ENCODE measurements around the gene DDX51. TPM values are rescaled to one million over a fixed set of nuclear protein-coding genes. Genes with fewer than 3 reads are reported as not detected.

Gene DDX51
- total RNA-seq, 1 experiment from 2014 or later, result 38.1 TPM

- intact Hi-C loops (cut with micrococcal nuclease), result no loop called here
- H3K36me3 ChIP-seq (ENCODE audit: control insufficient read depth in 1 of 2, insufficient read depth in 2 of 2, low read length in 2 of 2), result peaks cover 0 to 4% of the 10 kb centered on the region in 2 experiments; a peak in 2 of 4 replicates
- BruUV-seq (replicated peaks), result no TSS peak
- no peak for DNase-seq (ENCODE audit: low read depth, low spot score)
- no peaks in the 10 kb centered on the region; the same call in 1 of the 2 replicates for H3K79me2 ChIP-seq (ENCODE audit: insufficient read depth, low read length)
- ChIA-PET RAD21 (ENCODE audit: low non-redundant PET in 1 of 2, low total read pairs in 2 of 2, uncharacterized antibody in 2 of 2, unreplicated experiment in 2 of 2) (no interaction called here), CTCF (no interaction called here), POLR2A (no interaction called here)
- ATAC-seq, result no peak
- H3K4me3 ChIP-seq (replicated peaks in 1 of 2; ENCODE audit: low read depth in 1 of 2, low read length in 2 of 2), result no peak overlapping the region
- H3K9me3 ChIP-seq (ENCODE audit: control insufficient read depth in 1 of 2, insufficient read depth in 1 of 2, low read depth in 1 of 2, low read length in 2 of 2), result no peaks in the 10 kb centered on the region
- no peak overlapping the region for H2AFZ ChIP-seq (ENCODE audit: low read depth, low read length, poor library complexity, severe bottlenecking)
- H3K4me2 ChIP-seq (ENCODE audit: low read length), result no peak overlapping the region
- no peak overlapping the region for H3K9ac ChIP-seq (ENCODE audit: low read length)
- no peaks in the 10 kb centered on the region for H3K4me1 ChIP-seq (ENCODE audit: control insufficient read depth in 1 of 2, insufficient read depth in 2 of 2, low read length in 2 of 2)
- no peaks in the 10 kb centered on the region for H3K27me3 ChIP-seq (ENCODE audit: insufficient read depth, low read length)
- no peaks in the 10 kb centered on the region for H4K20me1 ChIP-seq (ENCODE audit: insufficient read depth)
- TF ChIP-seq CBX3 (IDR thresholded peaks at IDR 0.05; ENCODE audit: low read depth) (0 out of 2 replicates have a peak, but pooled peaks have one; percentile 18), POLR2AphosphoS5 (IDR thresholded peaks at IDR 0.05; ENCODE audit: low read depth, low read length) (no peak)
- TF ChIP-seq, protein P1, sequence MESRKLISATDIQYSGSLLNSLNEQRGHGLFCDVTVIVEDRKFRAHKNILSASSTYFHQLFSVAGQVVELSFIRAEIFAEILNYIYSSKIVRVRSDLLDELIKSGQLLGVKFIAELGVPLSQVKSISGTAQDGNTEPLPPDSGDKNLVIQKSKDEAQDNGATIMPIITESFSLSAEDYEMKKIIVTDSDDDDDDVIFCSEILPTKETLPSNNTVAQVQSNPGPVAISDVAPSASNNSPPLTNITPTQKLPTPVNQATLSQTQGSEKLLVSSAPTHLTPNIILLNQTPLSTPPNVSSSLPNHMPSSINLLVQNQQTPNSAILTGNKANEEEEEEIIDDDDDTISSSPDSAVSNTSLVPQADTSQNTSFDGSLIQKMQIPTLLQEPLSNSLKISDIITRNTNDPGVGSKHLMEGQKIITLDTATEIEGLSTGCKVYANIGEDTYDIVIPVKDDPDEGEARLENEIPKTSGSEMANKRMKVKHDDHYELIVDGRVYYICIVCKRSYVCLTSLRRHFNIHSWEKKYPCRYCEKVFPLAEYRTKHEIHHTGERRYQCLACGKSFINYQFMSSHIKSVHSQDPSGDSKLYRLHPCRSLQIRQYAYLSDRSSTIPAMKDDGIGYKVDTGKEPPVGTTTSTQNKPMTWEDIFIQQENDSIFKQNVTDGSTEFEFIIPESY (IDR thresholded peaks at IDR 0.05; ENCODE audit: extremely low read depth, insufficient replicate concordance, low read length), result no peak
- no peak overlapping the region for H3K27ac ChIP-seq (ENCODE audit: low read depth, low read length)
- H3K9me2 ChIP-seq (ENCODE audit: insufficient read depth), result no peaks in the 10 kb centered on the region
These were observed 48.4 kb downstream of the DDX51 start for GRCh38 chr12:132095520-132096409.

- ChIA-PET POLR2A (interaction anchor here (0.6 kb wide), 1 partner anchor 346 kb away, joined by 3 read pairs; no protein-coding TSS in a partner anchor), RAD21 (ENCODE audit: low non-redundant PET in 1 of 2, low total read pairs in 2 of 2, uncharacterized antibody in 2 of 2, unreplicated experiment in 2 of 2) (no interaction called here), CTCF (no interaction called here)
- Histone ChIP-seq H3K27me3 (ENCODE audit: insufficient read depth, low read length) (no peaks in the 10 kb centered on the region), H3K9ac (ENCODE audit: low read length) (no peak overlapping the region), H3K27ac (ENCODE audit: low read depth, low read length) (no peak overlapping the region), H3K36me3 (ENCODE audit: control insufficient read depth in 1 of 2, insufficient read depth in 2 of 2, low read length in 2 of 2) (peaks cover 0 to 4% of the 10 kb centered on the region in 2 experiments; a peak in 2 of 4 replicates), H3K4me1 (ENCODE audit: control insufficient read depth in 1 of 2, insufficient read depth in 2 of 2, low read length in 2 of 2) (no peaks in the 10 kb centered on the region), H2AFZ (ENCODE audit: low read depth, low read length, poor library complexity, severe bottlenecking) (no peak overlapping the region), H3K9me2 (ENCODE audit: insufficient read depth) (no peaks in the 10 kb centered on the region), H3K4me2 (ENCODE audit: low read length) (no peak overlapping the region), H4K20me1 (ENCODE audit: insufficient read depth) (no peaks in the 10 kb centered on the region), H3K9me3 (ENCODE audit: control insufficient read depth in 1 of 2, insufficient read depth in 1 of 2, low read depth in 1 of 2, low read length in 2 of 2) (no peaks in the 10 kb centered on the region), H3K4me3 (replicated peaks in 1 of 2; ENCODE audit: low read depth in 1 of 2, low read length in 2 of 2) (no peak overlapping the region), H3K79me2 (ENCODE audit: insufficient read depth, low read length) (peaks cover 8% of the 10 kb centered on the region)
- DNase-seq (ENCODE audit: low read depth, low spot score), result no peak
- intact Hi-C loops (cut with micrococcal nuclease), result no loop called here
- BruUV-seq (replicated peaks), result no TSS peak
- ATAC-seq, result peak; percentile 25; the same call in 1 of the 2 replicates
- TF ChIP-seq JUND (IDR thresholded peaks at IDR 0.05) (no peak), FOSL1 (IDR thresholded peaks at IDR 0.05; ENCODE audit: low read depth) (no peak), SIN3A (IDR thresholded peaks at IDR 0.05; ENCODE audit: low read depth) (no peak), TCF7L2 (IDR thresholded peaks at IDR 0.05; ENCODE audit: borderline replicate concordance, extremely low read depth, insufficient read depth, insufficient read length) (no peak), EGR1 (IDR thresholded peaks at IDR 0.05; ENCODE audit: low read depth) (no peak), ZNF274 (IDR thresholded peaks at IDR 0.05; ENCODE audit: low read depth, low read length) (no peak), REST (IDR thresholded peaks at IDR 0.05; ENCODE audit: low read depth) (no peak), CBX3 (IDR thresholded peaks at IDR 0.05; ENCODE audit: low read depth) (no peak), ELF1 (IDR thresholded peaks at IDR 0.05; ENCODE audit: borderline replicate concordance, low read depth) (no peak)
- TF ChIP-seq, protein P2, sequence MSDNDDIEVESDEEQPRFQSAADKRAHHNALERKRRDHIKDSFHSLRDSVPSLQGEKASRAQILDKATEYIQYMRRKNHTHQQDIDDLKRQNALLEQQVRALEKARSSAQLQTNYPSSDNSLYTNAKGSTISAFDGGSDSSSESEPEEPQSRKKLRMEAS (IDR thresholded peaks at IDR 0.05), result no peak
These were observed 49.7 kb downstream of the DDX51 start for GRCh38 chr12:132094269-132094891.

Measured in HCT116 (cell line).